Germinal center (tissue), 1 donor: ENCODE data around the gene HLTF.
"Not testable (repeated sequence)": the region's sequence is repeated elsewhere in the genome, so short reads cannot be mapped to it uniquely, and the experiment has no call there.

Experiments used
- DNase-seq: peaks from one replicate; pipeline ENCODE4 v3.0.0; 2012; ENCODE audit warnings: mixed read lengths, low spot score

HLTF gene

GRCh38 chr3:148991219-148992026 lies 94.9 kb downstream of the HLTF start, which contains the start of gene GYG1:
GYG1 (plus strand) TSS chr3:148991540; CDS start chr3:148991641, 101 bp downstream.
- peak; percentile 87 for DNase-seq

- no peak for DNase-seq
Observed at GRCh38 chr3:148990236-148990635, 96.1 kb downstream of the HLTF start.

GRCh38 chr3:148987551-148987950 lies 98.8 kb downstream of the HLTF start:
- DNase-seq = not testable (repeated sequence)

GRCh38 chr3:148981273-148981672 lies 105.1 kb downstream of the HLTF start:
- no peak for DNase-seq
